T-helper 2 cell (primary cell): Measurements from ENCODE around the gene CEBPZOS.
"Not testable (repeated sequence)": the region's sequence is repeated elsewhere in the genome, so short reads cannot be mapped to it uniquely, and the experiment has no call there.

Source experiments
- DNase-seq, 5 experiments: peaks; one replicate each; pipeline versions ENCODE4 v3.0.0 to v3.0.0-alpha.2; 2012 to 2022

CEBPZOS gene

DNA sequence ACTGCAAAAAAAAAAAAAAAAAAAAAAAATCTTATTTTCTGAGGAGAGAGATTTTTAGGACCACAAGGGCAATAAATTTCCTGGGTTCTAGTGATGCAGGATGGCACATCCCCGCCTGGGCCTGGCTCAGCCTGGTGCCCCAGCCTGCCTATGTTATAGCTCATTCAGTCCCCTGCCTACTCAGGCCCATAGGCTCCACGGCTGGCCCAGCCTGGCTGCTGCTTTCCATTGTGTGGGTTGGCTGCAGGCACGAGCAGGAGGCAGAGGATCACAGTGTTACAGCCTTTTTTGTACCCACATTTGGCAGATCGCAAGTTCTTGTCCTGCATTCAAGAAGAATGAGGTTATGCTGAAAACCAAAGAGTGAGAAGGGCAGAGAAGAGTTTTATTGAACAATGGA, 5.0 kb upstream of the CEBPZOS start:
- no peak for DNase-seq

DNA sequence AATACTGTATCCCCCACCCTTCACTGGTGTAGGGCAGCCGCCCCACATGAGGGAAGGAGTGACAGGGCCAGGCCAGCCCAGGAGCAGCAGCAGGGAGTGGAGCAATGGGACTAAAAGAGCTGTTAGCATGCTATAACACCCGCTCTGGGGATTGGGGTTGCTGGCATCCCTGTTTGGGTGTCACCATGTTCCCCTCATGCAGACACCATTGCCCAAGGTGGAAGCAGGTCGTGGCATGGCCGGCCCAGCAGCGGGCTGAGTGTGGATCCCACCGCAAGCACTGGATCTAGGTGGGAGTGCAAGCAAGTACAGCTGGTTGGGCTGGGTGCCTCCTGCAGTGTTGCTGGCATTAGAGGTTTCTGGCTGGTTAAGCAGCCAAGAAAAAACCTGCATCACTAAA, 4.5 kb upstream of the CEBPZOS start:
- no peak for DNase-seq

DNA sequence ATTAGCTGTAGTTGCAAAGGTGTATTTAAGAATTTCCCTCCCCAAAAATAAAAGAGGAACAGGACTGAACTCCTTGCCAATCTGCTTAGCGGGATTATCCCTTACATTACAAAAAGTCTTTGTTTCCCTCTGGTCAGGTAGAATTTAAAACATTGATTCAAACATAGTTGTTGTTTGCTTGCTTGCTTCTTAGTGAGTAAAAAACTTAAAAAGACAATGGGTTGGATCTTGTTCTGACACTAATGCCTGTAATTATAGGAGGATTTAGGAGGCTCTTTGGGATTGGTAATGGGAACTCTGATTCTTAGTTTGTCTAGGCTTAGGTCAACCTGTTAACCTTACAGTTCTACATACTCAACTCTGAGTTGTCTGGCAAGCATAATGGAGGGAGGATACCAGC, 3.7 kb upstream of the CEBPZOS start:
- no peak for DNase-seq

DNA sequence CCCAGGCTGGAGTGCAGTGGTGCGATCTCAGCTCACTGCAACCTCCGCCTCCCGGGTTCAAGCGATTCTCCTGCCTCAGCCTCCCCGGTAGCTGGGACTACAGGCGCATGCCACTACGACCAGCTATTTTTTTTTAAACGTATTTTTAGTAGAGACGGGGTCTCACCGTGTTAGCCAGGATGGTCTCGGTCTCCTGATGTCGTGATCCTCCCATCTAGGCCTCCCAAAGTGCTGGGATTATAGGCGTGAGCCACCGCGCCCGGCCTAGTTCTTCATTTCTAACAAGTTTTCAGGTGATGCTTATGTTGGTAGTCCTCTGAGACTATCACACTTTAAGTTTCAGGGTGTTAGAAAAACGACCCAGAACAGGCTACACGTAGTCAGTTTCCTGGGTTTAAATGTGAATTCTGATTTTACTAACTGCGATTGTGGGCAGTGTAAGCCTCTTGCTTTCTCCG, 405 bp upstream of the CEBPZOS start:
- not testable (repeated sequence) for DNase-seq

DNA sequence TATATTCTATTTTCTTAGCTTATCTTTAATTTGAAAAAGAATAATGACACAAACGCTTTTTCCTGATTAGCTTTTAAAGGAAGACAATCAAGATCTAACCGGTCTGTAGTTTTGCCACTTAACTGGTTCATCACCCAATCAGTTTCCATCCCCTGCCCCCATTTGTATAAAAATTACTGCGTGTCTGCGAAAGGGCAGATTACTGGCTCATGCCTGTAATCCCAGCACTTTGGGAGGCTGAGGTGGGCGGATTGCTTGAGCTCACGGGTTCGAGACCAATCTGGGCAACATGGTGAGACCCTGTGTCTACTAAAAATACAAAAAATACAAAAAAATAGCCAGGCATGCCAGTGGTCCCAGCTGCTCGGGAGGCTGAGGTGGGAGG, 2.4 kb downstream of the CEBPZOS start:
- no peak for DNase-seq

DNA sequence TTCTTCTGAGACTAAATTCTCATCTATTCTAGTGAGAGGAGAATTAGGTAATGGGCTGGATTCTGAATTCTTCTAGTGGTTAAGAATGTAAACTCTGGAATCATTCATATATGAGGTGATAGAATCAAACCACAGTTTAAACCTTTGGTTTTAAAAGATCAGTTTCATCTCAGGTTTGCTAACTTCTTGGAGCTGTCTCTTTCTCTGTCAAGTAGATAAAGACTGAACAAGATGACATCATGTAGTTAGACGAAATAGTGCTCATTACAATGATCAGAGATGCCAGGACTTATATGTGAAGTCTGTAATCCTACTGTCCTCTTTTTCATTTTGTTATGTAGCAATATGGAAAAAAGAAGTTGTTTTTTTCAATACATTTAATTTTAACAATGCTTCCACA, 4.9 kb downstream of the CEBPZOS start:
- peak in 1 of 5 experiments; percentile 24 for DNase-seq

DNA sequence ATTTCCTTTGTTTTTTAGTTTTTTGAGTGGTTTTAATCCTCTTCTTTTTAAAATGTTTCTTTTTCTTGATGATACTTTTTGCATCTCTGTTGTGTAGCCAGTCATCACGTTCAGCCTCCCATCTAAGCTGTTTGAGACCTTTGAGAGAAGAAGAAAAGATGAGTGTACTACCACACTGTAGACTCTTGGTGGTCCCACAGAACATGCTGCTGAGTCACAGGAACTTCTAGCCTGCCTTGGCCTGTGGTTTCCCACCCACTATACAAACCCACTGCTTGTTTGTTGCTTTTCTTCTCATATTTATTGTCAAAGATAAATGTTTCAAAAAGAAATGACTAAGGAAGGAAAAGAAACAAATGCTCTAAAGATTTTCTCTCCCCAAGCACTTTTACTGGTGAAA, 5.5 kb downstream of the CEBPZOS start:
- DNase-seq = peak in 1 of 5 experiments; percentile 57

DNA sequence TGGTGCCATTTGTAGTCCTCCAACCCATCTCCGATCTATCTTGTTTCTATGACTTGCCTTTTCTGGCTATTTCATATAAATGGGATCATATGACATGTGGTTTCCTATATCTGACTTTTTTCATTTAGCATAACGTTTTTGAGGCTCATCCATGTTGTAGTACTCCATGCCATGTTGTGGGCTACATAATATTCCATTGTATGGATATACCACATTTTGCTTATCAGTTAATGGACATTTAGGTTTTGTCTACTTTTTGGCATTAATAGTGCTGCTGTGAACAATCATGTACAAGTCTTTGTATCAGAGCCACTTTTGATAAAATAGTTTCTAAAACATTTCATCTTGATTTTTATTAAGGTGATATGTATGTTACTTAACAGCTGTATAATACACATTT, 7.4 kb downstream of the CEBPZOS start:
- DNase-seq = no peak

DNA sequence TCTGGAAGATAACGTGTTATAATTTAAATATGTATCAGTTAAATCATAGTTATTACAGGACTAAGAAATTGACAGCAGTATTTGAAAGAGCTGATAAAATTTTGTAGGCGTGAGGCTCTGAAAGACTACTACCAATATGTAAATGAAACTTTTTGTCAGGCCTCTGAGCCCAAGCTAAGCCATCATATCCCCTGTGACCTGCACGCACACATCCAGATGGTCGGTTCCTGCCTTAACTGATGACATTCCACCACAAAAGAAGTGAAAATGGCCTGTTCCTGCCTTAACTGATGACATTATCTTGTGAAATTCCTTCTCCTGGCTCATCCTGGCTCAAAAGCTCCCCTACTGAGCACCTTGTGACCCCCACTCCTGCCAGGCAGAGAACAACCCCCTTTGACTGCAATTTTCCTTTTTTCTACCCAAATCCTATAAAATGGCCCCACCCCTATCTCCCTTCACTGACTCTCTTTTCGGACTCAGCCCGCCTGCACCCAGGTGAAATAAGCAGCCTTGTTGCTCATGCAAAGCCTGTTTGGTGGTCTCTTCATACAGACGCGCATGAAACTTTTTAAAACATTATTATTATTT, 8.9 kb downstream of the CEBPZOS start:
- DNase-seq = not testable (repeated sequence)

DNA sequence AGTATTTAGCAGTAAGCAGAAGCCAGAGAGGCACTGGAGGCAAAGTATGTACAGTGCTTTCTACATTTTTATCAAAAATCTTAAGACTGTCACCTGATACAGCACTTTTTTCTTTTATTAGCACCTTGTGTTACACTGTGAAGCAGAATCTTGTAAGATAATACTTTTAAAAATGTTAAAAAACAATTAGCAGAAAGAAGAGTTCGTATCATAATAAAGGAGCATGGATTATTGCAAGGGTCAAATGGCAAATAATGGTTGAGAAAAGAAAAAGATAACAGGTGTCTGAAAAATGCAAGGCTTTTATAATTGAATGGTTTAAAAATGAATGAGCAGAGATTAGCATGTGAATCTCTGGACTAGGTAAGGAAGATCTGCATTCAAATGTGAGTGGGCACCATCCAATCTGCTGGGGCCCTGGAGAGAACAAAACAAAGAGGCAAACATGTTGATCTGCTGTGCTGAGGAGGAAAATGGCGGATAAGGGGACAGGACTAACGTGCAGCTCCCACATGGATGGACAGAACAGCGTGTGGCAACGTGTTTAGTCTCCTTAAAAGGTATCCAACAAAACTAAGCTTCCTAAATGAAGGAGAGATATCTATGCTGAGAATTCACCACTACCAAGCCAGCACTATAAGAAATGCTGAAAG, 9.5 kb downstream of the CEBPZOS start:
- no peak for DNase-seq

DNA sequence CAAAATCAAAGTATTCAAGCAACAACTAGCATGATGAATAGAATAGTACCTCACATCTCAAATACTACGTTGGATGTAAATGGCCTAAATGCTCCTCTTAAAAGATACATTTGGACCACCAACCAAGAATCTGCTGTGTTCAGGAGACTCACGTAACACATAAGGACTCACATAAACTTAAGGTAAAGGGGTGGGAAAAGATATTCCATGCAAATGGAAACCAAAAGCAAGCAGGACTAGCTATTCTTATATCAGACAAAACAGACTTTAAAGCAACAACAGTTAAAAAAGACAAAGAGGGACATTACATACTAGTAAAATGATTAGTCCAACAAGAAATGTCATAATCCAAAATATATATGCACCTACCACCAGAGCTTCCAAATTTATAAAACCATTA, 10.5 kb downstream of the CEBPZOS start:
- DNase-seq = not testable (repeated sequence)

DNA sequence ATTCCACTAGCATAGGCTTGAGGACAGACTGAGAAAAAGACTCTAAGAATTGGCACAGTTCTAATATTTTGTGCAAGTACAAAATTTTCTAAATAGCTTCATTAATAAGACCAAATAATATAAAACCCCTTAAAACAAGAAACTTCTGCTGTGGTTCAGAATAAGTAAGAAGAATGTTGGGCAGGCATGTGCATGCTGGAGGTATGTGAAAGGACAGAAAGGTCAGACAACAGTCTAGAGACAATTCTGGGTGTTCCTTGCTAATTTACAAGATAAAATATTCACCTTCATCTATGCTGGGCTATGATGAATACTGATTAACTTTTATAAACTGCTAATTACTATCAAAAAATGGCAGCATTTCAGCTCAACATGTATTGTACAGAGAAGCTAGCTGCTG, 14.9 kb downstream of the CEBPZOS start:
- no peak for DNase-seq

DNA sequence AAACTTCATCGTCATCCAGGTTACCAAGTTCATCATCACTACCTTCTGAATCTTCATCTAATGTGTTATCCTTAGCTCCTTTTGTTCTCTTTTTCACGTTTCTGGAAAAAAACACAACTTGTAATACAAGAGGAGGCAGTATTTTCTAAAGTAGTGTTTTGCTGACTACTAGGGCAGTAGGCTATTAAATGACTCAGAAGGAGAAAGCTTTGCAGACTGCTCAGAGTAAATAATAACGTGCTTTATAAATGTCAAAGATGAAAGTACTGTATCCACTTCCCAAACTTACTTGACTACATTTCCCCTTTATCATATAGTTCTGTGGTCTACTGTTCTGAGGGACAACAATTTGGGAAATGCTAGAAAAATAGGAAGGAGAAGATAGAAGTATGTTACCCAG, 15.6 kb downstream of the CEBPZOS start:
- no peak for DNase-seq

DNA sequence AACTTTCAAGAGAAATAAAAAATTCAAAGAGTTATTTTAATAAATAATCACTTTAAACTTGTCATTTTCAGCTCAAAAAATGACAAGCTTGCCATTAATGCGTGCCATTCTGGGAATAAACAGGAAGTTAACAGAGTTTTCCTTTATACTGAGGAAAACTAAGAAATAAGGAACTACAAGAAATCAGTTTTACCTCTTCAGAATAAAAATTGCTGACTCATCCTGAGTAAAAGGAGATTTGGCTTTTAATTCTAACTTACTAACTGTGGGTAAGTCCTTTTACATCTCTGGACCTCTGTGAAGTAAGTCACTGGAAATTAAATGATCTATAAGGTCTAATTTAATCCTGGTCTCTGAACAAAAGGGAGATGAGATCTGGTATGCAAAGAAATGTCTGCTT, 19.0 kb downstream of the CEBPZOS start:
- no peak for DNase-seq

DNA sequence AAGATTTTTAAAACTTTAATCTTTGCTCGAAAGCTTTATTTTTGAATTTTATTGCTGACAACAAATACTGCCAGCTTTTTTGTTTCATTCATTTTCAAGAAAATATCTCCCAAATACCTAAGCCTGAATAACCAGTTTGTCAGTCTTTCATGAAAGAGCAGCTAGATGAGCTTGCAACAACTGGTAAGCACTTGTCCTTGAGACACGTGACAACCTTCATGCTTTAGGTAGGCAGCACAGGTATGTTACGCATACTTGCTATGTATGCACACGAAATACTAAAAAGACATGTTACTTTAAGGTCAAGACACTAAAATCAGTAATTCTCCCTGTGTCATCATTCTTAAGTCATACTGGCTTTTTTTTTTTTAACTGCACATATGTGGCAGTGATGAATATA, 22.8 kb downstream of the CEBPZOS start:
- DNase-seq = no peak

DNA sequence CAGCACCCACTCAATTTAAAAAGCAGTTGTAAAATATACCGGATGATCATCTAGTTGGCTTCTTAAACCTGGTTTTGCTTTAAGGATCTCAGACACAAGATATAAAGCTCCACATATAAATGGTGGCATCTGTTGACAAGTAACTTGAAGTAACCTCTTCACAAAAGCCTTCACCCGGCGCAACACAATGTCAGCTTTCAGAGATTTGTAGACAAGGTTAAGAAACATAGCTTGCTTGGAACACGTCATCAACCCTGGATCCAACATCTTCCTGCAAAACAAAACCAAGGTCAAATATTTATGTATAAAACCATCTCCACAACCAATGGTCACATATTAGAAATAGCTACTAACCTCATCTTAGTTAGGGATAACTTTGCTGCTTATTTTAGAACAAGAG, 26.8 kb downstream of the CEBPZOS start:
- DNase-seq = no peak

DNA sequence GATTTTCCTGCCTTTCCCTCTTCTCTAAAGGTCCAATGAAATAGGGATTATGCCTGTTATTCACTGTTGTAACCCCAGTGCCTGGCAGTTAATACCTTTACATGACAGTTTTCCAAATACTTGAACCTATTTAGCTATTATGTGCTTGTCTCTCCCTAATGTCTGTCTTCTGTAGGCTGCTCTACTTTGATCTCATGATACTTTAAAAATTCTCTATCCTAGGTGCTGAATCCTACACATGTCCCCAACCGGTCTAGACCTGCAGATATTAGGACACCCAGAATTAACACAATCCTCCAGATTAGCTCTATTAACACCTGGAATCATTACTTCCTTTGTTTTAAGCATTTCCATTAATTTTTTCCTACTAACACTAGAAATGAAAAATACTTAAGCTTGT, 27.8 kb downstream of the CEBPZOS start:
- no peak for DNase-seq

DNA sequence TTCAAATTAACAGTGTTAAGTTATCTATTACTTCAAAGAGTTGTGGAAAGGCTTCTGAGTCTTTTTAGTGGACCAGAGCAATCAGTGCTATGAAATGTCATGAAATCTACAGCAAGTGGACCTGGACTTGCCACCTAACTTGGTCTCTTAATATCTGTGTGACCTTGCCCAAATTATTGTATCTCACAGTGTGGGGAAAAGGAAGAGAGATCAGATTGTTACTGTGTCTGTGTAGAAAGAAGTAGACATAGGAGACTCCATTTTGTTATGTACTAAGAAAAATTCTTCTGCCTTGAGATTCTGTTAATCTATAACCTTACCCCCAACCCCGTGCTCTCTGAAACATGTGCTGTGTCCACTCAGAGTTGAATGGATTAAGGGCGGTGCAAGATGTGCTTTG, 28.8 kb downstream of the CEBPZOS start:
- not testable (repeated sequence) for DNase-seq

DNA sequence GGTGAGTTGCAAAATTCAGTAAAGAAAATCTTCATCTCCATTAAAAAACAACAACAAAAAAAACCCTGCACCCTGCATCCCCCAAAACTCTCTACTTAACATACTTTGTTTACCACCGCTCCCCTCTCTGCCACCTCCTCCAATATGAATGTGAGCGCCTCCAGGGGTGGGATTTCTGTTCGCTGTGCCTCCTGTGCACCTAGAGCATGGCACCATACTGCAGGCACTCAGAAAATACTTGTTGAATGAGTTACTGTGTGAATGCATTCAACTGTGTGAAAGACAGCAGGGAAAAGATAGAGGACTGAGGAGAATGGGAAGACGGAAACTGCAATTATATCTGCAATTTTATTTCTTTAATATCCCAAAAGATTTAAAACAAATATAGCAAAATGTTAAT, 30.6 kb downstream of the CEBPZOS start:
- no peak for DNase-seq

DNA sequence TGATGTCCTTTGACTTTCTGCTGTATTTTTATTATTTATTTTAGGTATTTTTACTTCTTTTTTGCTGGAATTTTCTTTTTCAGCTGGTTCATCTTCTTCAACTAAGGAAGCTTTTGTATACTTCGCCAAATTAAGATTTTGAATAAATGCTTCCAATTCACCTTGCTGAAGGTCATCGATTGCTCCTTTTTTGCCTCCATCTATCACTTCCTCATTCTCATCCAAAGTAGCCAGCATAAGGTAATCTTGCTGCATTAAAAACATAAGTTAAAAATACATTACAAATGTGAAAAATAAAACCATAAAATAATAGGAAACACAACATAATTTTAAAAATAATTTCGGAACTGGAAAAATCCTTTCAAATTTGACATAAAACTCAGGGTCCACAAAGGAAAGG, 32.5 kb downstream of the CEBPZOS start:
- no peak for DNase-seq

DNA sequence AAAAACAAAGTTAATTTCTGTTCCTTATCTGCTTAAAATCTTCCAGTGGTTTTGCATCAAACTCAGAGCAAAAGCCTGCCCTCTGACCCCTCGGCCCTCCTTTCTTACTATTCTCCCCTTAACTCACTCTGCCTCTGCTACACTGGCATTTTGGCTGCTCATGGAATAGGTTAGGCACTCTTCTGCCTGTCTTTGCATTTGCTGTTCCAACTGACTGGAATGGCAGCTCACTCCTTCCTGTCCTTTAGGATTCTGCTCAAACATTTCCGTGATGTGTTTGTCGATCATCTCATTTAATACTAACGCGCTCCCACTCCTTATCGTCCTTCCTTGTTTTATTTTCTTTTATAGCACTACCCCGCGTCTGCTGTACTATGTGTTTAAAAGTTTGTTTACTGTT, 34.3 kb downstream of the CEBPZOS start:
- DNase-seq = no peak

DNA sequence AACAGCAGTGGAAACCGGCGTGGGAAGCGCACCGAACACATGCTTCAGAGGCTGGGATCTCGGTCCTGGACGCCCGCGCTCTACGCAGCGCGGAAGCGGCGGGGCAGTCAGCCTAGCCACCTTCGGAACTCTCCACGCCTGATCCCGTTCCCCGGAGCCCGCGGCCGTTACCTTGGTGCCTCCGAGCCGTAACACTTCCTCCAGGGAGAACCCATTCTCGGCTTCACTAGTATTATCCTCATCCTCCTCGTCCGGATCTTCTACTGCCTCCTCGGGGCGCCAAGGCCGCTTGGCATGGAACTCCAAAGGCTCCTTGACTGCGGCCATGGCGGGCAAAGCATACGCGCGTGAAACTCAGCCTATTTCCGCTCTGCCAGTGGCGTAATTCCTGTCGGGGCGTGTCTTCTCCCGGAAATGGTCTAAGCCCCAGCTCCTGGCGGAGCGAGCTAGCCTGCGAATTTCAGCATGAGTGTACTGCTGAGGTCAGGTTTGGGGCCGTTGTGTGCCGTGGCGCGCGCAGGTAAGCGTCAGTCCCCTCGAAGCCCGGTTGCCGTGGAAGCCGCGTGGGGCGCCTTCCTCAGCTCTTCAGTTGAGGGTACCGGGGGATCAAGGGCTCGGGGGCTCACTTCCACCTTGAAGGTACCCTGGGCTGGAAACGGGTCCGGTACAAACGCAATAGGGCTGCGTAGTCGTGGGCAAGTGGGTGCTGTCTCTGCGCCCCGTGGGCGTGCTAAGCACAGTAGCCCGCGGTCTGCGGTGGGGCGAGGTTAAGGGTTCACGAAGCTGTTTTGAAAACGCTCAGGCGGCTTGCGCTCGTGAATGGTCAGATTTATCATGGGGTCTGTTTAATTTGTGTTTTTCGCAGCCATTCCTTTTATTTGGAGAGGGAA, 35.2 kb downstream of the CEBPZOS start, which contains the start of the genes CEBPZ and NDUFAF7:
Gene CEBPZ, minus strand, starts transcription at position 356 of the 890 bp plus-strand sequence. Its CDS starts 29 bp downstream, at position 327.
Gene NDUFAF7, plus strand, starts transcription at position 418 of the 890 bp plus-strand sequence. Its CDS starts 48 bp downstream, at position 466.
- DNase-seq = peak; percentile 56 to 93 (median 84)

DNA sequence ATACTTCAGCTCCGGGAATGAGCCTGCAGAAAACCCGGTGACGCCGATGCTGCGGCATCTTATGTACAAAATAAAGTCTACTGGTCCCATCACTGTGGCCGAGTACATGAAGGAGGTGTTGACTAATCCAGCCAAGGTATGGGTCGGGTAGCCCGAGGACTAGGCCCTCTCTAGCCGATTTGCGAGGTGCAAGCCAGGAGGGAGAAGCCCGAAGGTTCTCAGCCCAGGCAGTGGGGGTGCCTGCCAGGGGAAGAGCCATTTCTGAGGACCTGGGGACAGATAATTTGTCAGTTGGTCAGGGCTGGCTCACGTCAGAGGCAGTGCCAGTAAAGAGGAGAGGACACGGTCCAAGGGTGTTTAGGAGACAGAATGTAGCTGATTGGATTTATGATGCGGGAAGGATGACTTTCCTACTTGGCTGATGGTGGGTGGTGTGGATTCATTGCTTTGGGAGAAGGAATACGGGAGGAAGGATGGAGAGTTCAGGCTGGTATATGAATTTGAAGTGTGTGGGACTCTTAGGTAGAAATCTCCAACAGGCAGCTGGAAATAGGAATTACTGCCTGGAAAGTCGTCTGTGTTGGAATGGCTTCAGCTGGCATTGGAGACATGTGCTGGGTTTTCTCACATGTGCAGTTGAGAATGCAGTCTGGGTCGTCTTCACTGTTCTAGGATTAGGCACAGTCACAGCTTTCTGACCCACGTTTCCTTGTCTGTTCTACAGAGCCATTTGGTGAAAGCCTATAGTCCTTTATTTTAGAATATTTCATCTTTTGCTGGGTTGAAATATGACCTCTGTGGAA, 36.0 kb downstream of the CEBPZOS start:
- DNase-seq = no peak
